Measurements from ENCODE around the gene DBI. TPM values are rescaled to one million over a fixed set of nuclear protein-coding genes. Genes with fewer than 3 reads are reported as not detected.

Gene DBI
- polyA plus RNA-seq, 1 of the 3 experiments (the other 2 are of a cell fraction): 150 TPM

GRCh38 chr2:119387381-119388129 lies 20.8 kb downstream of the DBI start:
- Histone ChIP-seq H3K79me2 (ENCODE audit: insufficient read depth) (no peaks in the 10 kb centered on the region), H4K20me1 (ENCODE audit: insufficient read depth) (no peaks in the 10 kb centered on the region), H3K4me1 (ENCODE audit: control insufficient read depth in 1 of 2, insufficient read depth in 2 of 2, low read depth in 1 of 2, low read length in 1 of 2) (peaks cover 14 to 24% of the 10 kb centered on the region in 2 experiments; a peak in 3 of 4 replicates), H3K4me2 (no peak overlapping the region), H3K9ac (no peak overlapping the region), H3K36me3 (replicated peaks in 1 of 2; ENCODE audit: control insufficient read depth in 1 of 2, insufficient read depth in 2 of 2, low read length in 1 of 2) (no peaks in the 10 kb centered on the region), H3K27me3 (ENCODE audit: insufficient read depth) (no peaks in the 10 kb centered on the region), H3K9me3 (no peaks in the 10 kb centered on the region), H3K27ac (ENCODE audit: low read depth in 2 of 2, low read length in 1 of 2) (0 out of 4 replicates have a peak overlapping the region, but pooled peaks of 1 of the 2 experiments have one; percentile 31), H3F3A (replicated peaks; ENCODE audit: insufficient read depth) (no peaks in the 10 kb centered on the region), H3K4me3 (ENCODE audit: low read depth in 2 of 2, low read length in 1 of 2) (no peak overlapping the region), H3K9me2 (no peaks in the 10 kb centered on the region), H2AFZ (ENCODE audit: low read depth) (peak overlapping the region; percentile 37; the same call in 1 of the 2 replicates)
- WGBS (ENCODE audit: low lambda C conversion rate): 77% methylated on average over 9 of the region's 9 CpGs
- POLR2A ChIA-PET: no interaction called here
- CTCF ChIA-PET: interaction anchor here (1.0 to 1.2 kb wide), 4 partner anchors 15 to 93 kb away, joined by 3 read pairs; partner anchors contain the start of genes C2orf76 and DBI
- DNase-seq: peak; percentile 22
- no peak for TF ChIP-seq RXRA (IDR thresholded peaks at IDR 0.05; ENCODE audit: borderline replicate concordance, low read depth)
- no peak for TF ChIP-seq PBX3 (IDR thresholded peaks at IDR 0.05)

- Histone ChIP-seq H3K9me2 (no peaks in the 10 kb centered on the region), H3K4me3 (ENCODE audit: low read depth in 2 of 2, low read length in 1 of 2) (no peak overlapping the region)
Observed at GRCh38 chr2:119389615-119390306, 23.0 kb downstream of the DBI start.

More at GRCh38 chr2:119389615-119390306, 23.0 kb downstream of the DBI start:
- 43% methylated on average over 5 of the region's 5 CpGs for WGBS (ENCODE audit: low lambda C conversion rate)
- Histone ChIP-seq H3K9ac (no peak overlapping the region), H3K4me2 (peak overlapping the region; percentile 34; the same call in 1 of the 2 replicates), H4K20me1 (ENCODE audit: insufficient read depth) (no peaks in the 10 kb centered on the region), H3K79me2 (ENCODE audit: insufficient read depth) (no peaks in the 10 kb centered on the region), H3K36me3 (replicated peaks in 1 of 2; ENCODE audit: control insufficient read depth in 1 of 2, insufficient read depth in 2 of 2, low read length in 1 of 2) (no peaks in the 10 kb centered on the region), H3K27me3 (ENCODE audit: insufficient read depth) (no peaks in the 10 kb centered on the region), H3K4me1 (ENCODE audit: control insufficient read depth in 1 of 2, insufficient read depth in 2 of 2, low read depth in 1 of 2, low read length in 1 of 2) (peaks cover 13 to 14% of the 10 kb centered on the region in 2 experiments; a peak in 3 of 4 replicates), H2AFZ (ENCODE audit: low read depth) (peak overlapping the region; percentile 39; the same call in 1 of the 2 replicates), H3K9me3 (no peaks in the 10 kb centered on the region), H3F3A (replicated peaks; ENCODE audit: insufficient read depth) (no peaks in the 10 kb centered on the region), H3K27ac (ENCODE audit: low read depth in 2 of 2, low read length in 1 of 2) (peak overlapping the region; percentile 7 to 27; a peak in 3 of 4 replicates)
- DNase-seq: no peak
- TF ChIP-seq JUND (IDR thresholded peaks at IDR 0.05): no peak
- 0 out of 2 replicates have a peak, but pooled peaks have one; percentile 32 for TF ChIP-seq FOSL2 (IDR thresholded peaks at IDR 0.05; ENCODE audit: borderline replicate concordance, low read depth)
- TF ChIP-seq CHD2 (IDR thresholded peaks at IDR 0.05; ENCODE audit: low read length, partially characterized antibody): no peak
- peak; percentile 45 for TF ChIP-seq TCF12 (IDR thresholded peaks at IDR 0.05)
- no peak for TF ChIP-seq EZH2phosphoT487 (IDR thresholded peaks at IDR 0.05; ENCODE audit: borderline replicate concordance, low read depth)
- TF ChIP-seq, protein P1, sequence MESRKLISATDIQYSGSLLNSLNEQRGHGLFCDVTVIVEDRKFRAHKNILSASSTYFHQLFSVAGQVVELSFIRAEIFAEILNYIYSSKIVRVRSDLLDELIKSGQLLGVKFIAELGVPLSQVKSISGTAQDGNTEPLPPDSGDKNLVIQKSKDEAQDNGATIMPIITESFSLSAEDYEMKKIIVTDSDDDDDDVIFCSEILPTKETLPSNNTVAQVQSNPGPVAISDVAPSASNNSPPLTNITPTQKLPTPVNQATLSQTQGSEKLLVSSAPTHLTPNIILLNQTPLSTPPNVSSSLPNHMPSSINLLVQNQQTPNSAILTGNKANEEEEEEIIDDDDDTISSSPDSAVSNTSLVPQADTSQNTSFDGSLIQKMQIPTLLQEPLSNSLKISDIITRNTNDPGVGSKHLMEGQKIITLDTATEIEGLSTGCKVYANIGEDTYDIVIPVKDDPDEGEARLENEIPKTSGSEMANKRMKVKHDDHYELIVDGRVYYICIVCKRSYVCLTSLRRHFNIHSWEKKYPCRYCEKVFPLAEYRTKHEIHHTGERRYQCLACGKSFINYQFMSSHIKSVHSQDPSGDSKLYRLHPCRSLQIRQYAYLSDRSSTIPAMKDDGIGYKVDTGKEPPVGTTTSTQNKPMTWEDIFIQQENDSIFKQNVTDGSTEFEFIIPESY (IDR thresholded peaks at IDR 0.05; ENCODE audit: borderline replicate concordance, low read depth): no peak
- no peak for TF ChIP-seq RCOR1 (IDR thresholded peaks at IDR 0.05; ENCODE audit: low read length)
- TF ChIP-seq PBX3 (IDR thresholded peaks at IDR 0.05): peak; percentile 16; the same call in 1 of the 2 replicates
- TF ChIP-seq RXRA (IDR thresholded peaks at IDR 0.05; ENCODE audit: borderline replicate concordance, low read depth): no peak
- TF ChIP-seq POLR2AphosphoS5 (IDR thresholded peaks at IDR 0.05; ENCODE audit: low read depth, low read length): no peak
- TF ChIP-seq MEF2A (IDR thresholded peaks at IDR 0.05; ENCODE audit: borderline replicate concordance, low read depth): no peak
- peak; percentile 63 for TF ChIP-seq NFIC (IDR thresholded peaks at IDR 0.05; ENCODE audit: borderline replicate concordance)
- no peak for TF ChIP-seq FOXM1 (IDR thresholded peaks at IDR 0.05; ENCODE audit: low read depth)
- CTCF ChIA-PET: interaction anchor here (1.4 kb wide), 1 partner anchor 86 kb away, joined by 3 read pairs; no protein-coding TSS in a partner anchor
- POLR2A ChIA-PET: no interaction called here

Data from SK-N-SH (cell line).